K562 (cell line): Measurements from ENCODE around the gene PLEKHN1. TPM values are rescaled to one million over a fixed set of nuclear protein-coding genes. Genes with fewer than 3 reads are reported as not detected.
A peak's percentile ranks its signal among the peaks of the same experiment; 100 is the strongest.

Experiments
- GTF2E2 ChIP-seq: fragments of 200-800 bp; sonication (Bioruptor generic); IDR thresholded peaks from 2 replicates; pipeline ENCODE4 v1.6.1; 2016; ENCODE audit warnings: missing genetic modification characterization, missing compliant biosample characterization
- TCFL5 ChIP-seq: fragments of 250-450 bp; sonication (Bioruptor Pico); conservative IDR thresholded peaks from 2 replicates; pipeline ENCODE4 v1.6.1; 2021; ENCODE audit warnings: mild to moderate bottlenecking, moderate library complexity, matching md5 sums
- ZFPM2 ChIP-seq: fragments of 250-450 bp; sonication (Bioruptor Pico); IDR thresholded peaks from 2 replicates; pipeline ENCODE4 v1.5.1; 2022; ENCODE audit warnings: mild to moderate bottlenecking
- polyA plus RNA-seq, 8 experiments: library from polyadenylated mRNA; depleted of rRNA in 4 of 8; stranded (reverse) in 5 of 8; unstranded in 3 of 8; fragments of >200 nt; fragmentation: Nextera tagmentation in 2 of 8; fragmentation: Illumina TruSeq in 1 of 8; extraction: Ambion mirVana in 2 of 8; extraction: Trizol in 1 of 8; gene quantifications; 2 replicates each; pipeline versions ENCODE4 v1.2.1 to v1.2.3, GENCODE V29; 2011 to 2014; ENCODE audit warnings: inconsistent platforms in 1 of 8, missing spikeins in 1 of 8
- total RNA-seq, 7 experiments: library from RNA; depleted of rRNA in 6 of 7; stranded (reverse); fragments of >200 nt in 6 of 7; fragmentation: Illumina TruSeq in 2 of 7; extraction: Trizol in 2 of 7; gene quantifications; 2 replicates each; pipeline versions ENCODE4 v1.2.1 to v1.2.3, GENCODE V29; 2011 to 2021; ENCODE audit warnings: low replicate concordance in 1 of 7
- TF ChIP-seq, protein P1 (sequence below): fragments of 450-650 bp; IDR thresholded peaks from 2 replicates; pipeline ENCODE4 v1.7.1; 2018; ENCODE audit warnings: mild to moderate bottlenecking, low read depth; ENCODE audit not compliant: partially characterized antibody
- TF ChIP-seq, protein P2 (sequence below): fragments of 450-650 bp; formaldehyde crosslinking; IDR thresholded peaks from 2 replicates; pipeline ENCODE4 v1.4.0; 2022; ENCODE audit warnings: missing genetic modification characterization

The PLEKHN1 gene
- total and polyA plus RNA-seq, 9 of the 15 experiments (the other 6 are each of a cell fraction or from before 2014, with no cell fraction given), result 0.07 to 1.5 (median 0.13) TPM; not detected in 2

DNA sequence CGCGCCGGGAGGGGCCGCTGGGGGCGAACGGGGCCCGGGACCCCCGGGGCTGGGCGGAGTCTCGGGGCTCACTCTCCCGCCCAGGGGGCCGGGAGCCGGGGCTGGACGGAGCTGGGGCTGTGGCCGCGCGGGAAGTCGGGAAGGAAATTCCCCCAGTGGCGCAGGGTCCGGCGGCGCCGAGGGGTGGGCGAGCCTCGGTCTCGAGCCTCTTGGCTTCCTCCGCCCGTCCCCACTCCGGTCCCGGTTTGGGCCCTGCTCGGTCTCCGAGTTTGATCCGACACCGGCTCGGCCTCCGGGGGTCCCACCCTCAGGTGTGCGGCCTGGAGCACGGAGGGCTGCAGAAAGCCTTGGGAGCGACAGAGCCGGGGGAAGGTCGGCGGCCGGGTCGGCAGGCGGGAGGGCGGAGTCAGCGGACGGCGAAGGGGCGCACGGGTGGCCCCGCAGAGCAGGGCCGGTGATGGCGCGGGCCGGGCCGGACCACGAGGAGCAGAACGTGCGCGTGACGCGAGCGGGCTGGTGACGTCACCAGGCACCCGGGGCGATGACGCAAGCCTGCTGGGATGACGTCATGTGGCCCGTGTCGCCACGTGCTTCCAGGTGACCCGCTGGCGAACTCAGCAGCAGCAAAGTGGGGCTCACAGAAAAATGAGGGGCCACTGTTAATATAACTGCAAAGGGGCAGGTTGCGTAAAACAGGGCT, 34.2 kb downstream of the PLEKHN1 start (continued):
- TF ChIP-seq, protein P1, sequence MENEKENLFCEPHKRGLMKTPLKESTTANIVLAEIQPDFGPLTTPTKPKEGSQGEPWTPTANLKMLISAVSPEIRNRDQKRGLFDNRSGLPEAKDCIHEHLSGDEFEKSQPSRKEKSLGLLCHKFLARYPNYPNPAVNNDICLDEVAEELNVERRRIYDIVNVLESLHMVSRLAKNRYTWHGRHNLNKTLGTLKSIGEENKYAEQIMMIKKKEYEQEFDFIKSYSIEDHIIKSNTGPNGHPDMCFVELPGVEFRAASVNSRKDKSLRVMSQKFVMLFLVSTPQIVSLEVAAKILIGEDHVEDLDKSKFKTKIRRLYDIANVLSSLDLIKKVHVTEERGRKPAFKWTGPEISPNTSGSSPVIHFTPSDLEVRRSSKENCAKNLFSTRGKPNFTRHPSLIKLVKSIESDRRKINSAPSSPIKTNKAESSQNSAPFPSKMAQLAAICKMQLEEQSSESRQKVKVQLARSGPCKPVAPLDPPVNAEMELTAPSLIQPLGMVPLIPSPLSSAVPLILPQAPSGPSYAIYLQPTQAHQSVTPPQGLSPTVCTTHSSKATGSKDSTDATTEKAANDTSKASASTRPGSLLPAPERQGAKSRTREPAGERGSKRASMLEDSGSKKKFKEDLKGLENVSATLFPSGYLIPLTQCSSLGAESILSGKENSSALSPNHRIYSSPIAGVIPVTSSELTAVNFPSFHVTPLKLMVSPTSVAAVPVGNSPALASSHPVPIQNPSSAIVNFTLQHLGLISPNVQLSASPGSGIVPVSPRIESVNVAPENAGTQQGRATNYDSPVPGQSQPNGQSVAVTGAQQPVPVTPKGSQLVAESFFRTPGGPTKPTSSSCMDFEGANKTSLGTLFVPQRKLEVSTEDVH, result peak; percentile 95
- TF ChIP-seq GTF2E2 (tag) (peak; percentile 70; the same call in 1 of the 2 replicates), TCFL5 (CRISPR knock-in tag) (no peak), ZFPM2 (peak; percentile 40; the same call in 1 of the 2 replicates)
- TF ChIP-seq, protein P2, sequence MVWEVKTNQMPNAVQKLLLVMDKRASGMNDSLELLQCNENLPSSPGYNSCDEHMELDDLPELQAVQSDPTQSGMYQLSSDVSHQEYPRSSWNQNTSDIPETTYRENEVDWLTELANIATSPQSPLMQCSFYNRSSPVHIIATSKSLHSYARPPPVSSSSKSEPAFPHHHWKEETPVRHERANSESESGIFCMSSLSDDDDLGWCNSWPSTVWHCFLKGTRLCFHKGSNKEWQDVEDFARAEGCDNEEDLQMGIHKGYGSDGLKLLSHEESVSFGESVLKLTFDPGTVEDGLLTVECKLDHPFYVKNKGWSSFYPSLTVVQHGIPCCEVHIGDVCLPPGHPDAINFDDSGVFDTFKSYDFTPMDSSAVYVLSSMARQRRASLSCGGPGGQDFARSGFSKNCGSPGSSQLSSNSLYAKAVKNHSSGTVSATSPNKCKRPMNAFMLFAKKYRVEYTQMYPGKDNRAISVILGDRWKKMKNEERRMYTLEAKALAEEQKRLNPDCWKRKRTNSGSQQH (CRISPR knock-in tag), result peak; percentile 85
